CD4-positive, alpha-beta T cell treated with Interleukin-4 for 4 hours (primary cell): ENCODE data around the gene GALNT12.

ENCODE experiments used
- DNase-seq: peaks from one replicate; pipeline ENCODE4 v3.0.0-alpha.2; 2020

Gene GALNT12

DNA sequence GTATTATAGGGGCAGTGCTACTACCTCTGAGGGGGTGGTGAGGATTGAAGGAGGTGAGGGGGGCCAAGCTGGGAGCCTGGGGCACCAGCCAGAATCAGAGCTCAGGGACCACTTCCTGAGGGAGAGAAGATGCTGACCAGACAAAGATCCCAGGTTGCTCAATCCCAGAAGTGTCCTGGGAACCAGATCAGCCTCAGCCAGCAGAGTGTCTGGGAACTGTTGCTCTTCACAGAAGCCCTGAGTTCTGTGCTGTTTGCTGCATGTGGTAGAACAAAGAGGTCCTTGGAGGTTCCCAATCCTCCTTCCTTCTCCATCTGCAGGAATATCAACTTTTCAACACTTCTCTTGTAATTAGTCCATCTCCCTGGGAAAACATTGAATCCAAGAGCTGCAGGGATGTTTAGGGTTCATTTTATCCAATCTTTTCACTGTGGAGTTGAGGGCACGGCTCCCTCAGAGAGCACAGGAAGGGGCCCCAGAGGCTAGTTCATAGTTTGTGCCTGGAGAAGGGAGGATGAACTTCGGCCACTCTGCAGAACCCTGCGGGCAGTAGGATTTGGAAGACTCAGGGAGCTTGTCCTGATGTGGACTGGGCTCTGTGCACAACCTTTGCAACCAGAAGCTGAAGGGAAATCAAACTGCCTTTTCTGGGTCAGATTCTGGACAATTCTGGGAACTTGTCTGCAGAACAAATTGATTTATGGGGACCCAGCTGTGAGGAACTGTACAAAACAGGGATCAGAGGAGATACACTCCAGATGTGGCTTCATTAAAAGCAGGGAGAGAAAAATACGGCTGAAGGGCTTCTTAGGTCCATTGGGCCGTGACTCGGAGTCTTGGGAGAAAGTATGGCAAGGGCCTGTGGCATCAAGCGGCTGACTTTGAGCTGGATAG is 57.1 kb downstream of the GALNT12 start:
- no peak for DNase-seq

- DNase-seq = no peak
Measured at GRCh38 chr9:98865284-98865875, 57.9 kb downstream of the GALNT12 start.

DNA sequence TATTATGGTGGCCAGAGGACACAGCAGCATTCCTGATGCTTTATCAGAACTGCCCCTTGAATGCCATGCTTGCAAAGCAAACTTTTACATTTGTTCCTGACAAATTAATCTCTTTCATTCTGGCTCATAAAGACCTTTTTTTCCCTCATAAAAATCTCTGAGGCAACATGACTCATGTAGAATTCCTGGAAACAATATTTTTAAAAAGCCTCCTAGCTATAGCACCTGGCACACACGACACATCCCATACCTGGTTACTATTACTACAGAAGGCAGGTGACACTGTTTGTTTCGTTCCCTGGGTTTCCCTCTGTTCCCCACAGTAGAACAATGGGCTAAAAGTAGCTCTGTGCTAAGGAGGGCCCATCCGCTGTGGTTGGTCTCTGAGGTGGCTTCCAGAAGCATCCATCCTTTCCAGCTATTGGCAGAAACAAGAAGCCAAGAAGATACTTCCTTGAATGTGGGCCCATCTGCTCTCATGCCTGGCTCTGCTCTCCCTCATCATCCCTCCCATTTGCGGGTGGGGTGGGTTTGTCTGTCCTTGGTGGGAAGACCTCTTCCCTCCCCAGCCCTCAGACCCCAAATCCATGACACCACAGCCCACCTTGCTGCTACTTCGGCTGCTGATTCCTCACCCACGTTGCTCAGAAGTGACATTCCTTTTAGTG is 59.1 kb downstream of the GALNT12 start:
- DNase-seq = no peak

DNA sequence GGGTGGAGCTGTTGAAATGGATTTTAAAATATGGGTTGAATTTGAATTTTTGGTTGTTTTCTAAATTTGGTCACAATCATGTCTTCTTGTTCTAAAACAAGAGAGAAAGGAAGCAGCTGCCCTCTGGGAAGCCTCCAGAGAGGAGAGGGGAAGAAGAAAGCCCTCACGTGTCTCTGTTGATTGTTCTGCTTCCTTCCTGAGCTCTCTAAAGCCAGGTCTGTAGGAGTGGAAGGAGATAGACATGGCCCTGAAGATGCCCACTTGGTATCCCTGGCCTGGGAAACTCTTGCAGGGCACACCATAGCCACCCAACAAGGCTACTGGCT is 59.6 kb downstream of the GALNT12 start:
- no peak for DNase-seq

- no peak for DNase-seq
Measured at GRCh38 chr9:98867429-98868168, 60.1 kb downstream of the GALNT12 start.

GRCh38 chr9:98869078-98869745 is 61.7 kb downstream of the GALNT12 start:
- no peak for DNase-seq

GRCh38 chr9:98869866-98870265 is 62.4 kb downstream of the GALNT12 start:
- no peak for DNase-seq

DNA sequence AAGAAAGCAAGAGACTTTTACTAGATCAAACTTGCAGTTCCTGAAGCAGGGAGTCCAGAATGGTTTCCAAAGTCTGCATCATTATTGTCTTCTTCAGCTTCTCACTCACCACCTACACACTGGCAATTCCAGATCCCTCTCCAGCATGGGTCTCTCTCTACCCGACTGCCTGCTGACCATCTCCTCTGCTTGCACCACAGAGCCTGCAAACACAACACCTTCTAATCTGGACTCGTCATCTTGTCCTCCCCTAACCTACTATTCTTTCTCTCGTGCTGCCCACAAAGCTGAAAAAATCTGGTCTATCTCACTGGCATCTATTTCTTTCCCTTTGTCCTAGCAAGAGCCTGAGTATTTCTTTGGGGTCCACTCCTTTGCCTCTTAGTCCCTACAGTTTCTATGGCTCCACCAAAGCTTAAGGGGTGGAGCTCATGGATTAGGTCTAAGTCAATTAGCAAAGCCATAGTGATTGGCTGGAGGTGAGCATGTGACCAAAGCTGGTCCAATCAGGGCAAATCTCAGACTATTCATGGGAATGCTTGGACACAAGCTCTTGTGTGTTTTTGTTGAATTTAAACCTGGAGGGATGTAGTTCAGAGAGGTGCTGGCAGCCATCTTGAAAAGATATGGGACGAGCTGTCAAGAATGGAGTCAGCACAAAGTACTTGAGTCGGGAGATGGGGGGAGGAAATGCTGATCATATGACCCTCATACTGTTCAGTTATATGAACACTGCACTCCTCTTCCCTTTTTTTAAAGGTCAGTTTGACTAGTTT is 63.5 kb downstream of the GALNT12 start:
- DNase-seq = no peak

GRCh38 chr9:98871558-98872065 is 64.1 kb downstream of the GALNT12 start:
- DNase-seq = no peak

DNA sequence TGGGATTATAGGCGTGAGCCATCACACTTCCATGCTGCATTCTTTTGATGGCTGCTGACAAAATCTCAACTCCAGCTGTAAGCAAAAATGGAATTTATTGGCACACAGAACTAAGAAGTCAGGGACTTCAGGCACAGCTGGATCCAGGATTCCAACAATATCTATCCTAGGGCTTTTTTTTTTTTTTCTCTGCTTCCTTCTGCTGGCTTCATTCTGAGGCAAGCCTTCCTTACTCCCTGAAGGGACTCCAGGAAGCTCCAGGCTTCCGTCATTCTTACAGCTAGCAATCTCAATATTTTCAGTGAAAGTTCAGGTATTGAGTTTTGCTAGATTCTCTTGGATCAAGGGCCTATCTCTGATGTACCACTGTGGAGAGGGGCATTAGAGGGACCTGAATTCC is 66.1 kb downstream of the GALNT12 start:
- no peak for DNase-seq

GRCh38 chr9:98873951-98874371 is 66.5 kb downstream of the GALNT12 start:
- DNase-seq = no peak

DNA sequence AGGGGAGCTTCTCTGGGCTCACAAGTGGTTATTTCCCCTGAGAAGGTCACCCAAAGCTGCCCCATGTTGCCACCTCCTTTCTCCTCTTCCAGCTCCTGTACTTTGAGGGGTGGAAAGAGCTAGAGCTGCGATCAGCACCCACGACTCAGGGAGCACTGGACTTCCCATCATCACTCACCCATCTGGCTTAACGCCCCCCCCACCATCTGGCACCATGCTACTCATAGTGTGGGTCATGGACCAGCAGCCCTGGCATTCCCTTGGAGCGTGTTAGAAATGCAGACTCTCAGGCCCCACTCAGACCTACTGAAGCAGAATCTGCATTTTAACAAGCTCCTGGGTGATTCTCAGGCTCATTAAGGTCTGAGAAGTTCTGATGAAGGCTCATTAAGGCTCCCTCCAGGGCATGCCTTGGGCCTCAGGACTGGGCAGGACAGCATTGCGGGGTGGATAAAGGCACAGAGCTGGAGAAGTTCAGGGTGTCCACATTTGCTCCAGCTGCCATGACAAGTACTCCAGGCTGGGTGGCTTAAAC is 67.3 kb downstream of the GALNT12 start:
- DNase-seq = no peak

DNA sequence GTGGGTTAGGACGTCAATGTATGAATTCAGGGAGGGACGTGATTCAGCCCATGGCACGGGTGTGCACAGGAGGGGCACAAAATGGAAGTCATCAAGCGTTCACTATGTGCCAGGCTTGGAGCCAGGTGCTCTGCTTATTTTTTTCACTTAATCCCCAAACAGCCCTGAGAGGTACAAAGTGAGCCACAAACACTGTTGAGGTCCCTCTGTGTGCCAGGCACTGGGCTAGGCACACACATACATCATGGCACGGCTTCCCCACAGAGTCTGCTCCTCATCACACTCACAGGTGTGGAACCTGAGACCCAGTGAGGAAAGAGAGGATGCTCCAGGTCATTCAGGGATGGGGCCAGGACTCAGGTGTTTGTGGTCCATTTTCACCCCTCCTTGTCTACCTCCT is 68.1 kb downstream of the GALNT12 start:
- DNase-seq = no peak

DNA sequence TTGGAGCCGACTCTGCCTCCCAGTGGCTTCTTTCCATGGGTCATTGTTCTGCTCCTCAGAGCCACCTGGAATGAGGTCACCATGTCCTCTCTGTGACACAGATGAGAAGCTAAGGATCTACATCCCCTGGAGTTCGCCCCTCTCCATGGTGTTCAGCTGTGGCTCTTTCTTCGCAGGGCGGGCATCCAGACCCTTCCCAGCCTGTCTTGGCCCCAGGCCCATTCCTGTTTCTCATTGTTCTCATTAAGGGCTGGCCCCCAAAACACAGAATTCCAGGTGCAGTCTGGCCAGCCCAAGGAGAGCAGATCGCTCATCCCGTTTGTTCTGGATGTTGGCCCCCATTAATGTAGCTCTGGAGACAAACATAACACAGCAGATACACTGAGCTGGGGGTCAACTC is 69.8 kb downstream of the GALNT12 start:
- no peak for DNase-seq

GRCh38 chr9:98879094-98879962 is 71.9 kb downstream of the GALNT12 start:
- DNase-seq = no peak

GRCh38 chr9:98879963-98880310 is 72.5 kb downstream of the GALNT12 start:
- no peak for DNase-seq

- DNase-seq = no peak
Measured at GRCh38 chr9:98880311-98881015, 73.0 kb downstream of the GALNT12 start.

GRCh38 chr9:98881356-98881755 is 73.9 kb downstream of the GALNT12 start:
- DNase-seq = no peak

DNA sequence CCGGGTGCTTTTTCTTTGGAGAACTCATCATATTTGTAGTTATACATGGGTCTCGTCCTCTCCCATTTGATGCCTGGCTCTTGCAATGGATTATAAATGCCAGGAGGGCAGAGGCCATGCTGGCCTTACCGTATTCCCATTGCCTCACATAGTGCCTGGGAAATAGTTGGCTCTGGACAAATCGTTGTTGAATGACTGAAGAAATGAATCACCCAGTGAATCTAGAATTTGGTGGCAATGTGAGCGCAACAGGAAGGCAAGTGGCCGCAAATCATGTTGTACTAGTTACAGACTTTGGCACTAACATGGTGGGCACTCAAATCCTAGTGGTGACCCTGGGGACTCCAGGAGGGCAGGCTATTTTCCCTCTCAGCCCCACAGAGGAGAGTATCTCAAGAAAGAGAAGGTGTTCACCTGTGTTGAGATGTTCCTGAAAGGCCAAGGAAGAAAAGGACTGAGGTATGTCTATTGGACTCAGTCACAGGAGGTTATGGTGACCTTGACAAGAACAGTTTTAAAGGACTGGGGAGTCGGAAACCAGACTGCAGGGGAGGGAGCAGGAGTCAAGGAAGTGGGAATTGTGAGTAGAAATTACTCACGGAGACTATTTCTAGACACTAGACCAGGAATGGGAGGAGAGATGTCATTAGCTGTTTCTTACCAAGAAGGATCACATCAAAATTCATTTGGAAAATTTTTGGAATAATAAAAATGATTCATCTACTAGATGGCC is 74.5 kb downstream of the GALNT12 start:
- no peak for DNase-seq
